K562 (cell line): Measurements from ENCODE around the gene ANXA7. TPM values are rescaled to one million over a fixed set of nuclear protein-coding genes. Genes with fewer than 3 reads are reported as not detected.

ENCODE experiments used
- CTCF ChIP-seq, 3 experiments: IDR thresholded peaks in 2 of 3; conservative IDR thresholded peaks in 1 of 3; 2 replicates each; pipeline ENCODE4 v1.5.1; 2011 to 2012; ENCODE audit warnings: low read length in 3 of 3, mild to moderate bottlenecking in 3 of 3, control low read depth in 2 of 3, improper control_type of control experiment in 1 of 3, inconsistent platforms in 1 of 3, low read depth in 1 of 3, mixed read lengths in 1 of 3, moderate library complexity in 1 of 3; ENCODE audit not compliant: insufficient read depth in 2 of 3
- ETV5 ChIP-seq: sonication (generic); formaldehyde crosslinking; IDR thresholded peaks from 2 replicates; pipeline ENCODE4 v1.4.0; 2020; ENCODE audit warnings: low read depth, mild to moderate bottlenecking, missing genetic modification reagents
- HIVEP1 ChIP-seq: fragments of 250-450 bp; sonication (Bioruptor Pico); IDR thresholded peaks from 2 replicates; pipeline ENCODE4 v1.4.0; 2020; ENCODE audit warnings: mild to moderate bottlenecking
- KLF13 ChIP-seq: fragments of 450-650 bp; IDR thresholded peaks from 2 replicates; pipeline ENCODE4 v1.6.1; 2016; ENCODE audit warnings: missing genetic modification characterization, low read depth, mild to moderate bottlenecking, missing compliant biosample characterization, moderate library complexity, borderline replicate concordance
- MAFG ChIP-seq: fragments of 450-650 bp; conservative IDR thresholded peaks from 2 replicates; pipeline ENCODE4 v1.6.1; 2016; ENCODE audit warnings: missing genetic modification characterization, missing compliant biosample characterization
- NCOR1 ChIP-seq: fragments of 450-650 bp; IDR thresholded peaks from 2 replicates; pipeline ENCODE4 v1.6.1; 2016; ENCODE audit warnings: mild to moderate bottlenecking, moderate library complexity
- TAF7 ChIP-seq: fragments of 450-650 bp; IDR thresholded peaks from 2 replicates; pipeline ENCODE4 v1.6.1; 2016; ENCODE audit warnings: missing genetic modification characterization, missing compliant biosample characterization
- TAF9B ChIP-seq: fragments of 450-650 bp; IDR thresholded peaks from 2 replicates; pipeline ENCODE4 v1.6.1; 2018; ENCODE audit warnings: mild to moderate bottlenecking; ENCODE audit not compliant: partially characterized antibody
- TFAP4 ChIP-seq: sonication (generic); formaldehyde crosslinking; IDR thresholded peaks from 2 replicates; pipeline ENCODE4 v1.8.0; 2022; ENCODE audit warnings: missing genetic modification reagents, mild to moderate bottlenecking, moderate library complexity, borderline replicate concordance
- YBX1 ChIP-seq: fragments of 450-650 bp; IDR thresholded peaks from 2 replicates; pipeline ENCODE4 v1.7.1; 2016; ENCODE audit warnings: mild to moderate bottlenecking
- ZBTB26 ChIP-seq: fragments of 450-650 bp; formaldehyde crosslinking; IDR thresholded peaks from 2 replicates; pipeline ENCODE4 v1.4.0; 2022; ENCODE audit warnings: missing genetic modification characterization
- ZNF140 ChIP-seq: fragments of 250-450 bp; sonication (Bioruptor Pico); IDR thresholded peaks from 2 replicates; pipeline ENCODE4 v1.8.0; 2021; ENCODE audit warnings: moderate library complexity, mild to moderate bottlenecking, inconsistent platforms
- ZNF24 ChIP-seq: fragments of 450-650 bp; IDR thresholded peaks from 2 replicates; pipeline ENCODE4 v1.6.1; 2016
- ZNF57 ChIP-seq: fragments of 450-650 bp; formaldehyde crosslinking; IDR thresholded peaks from 2 replicates; pipeline ENCODE4 v1.4.0; 2020; ENCODE audit warnings: mild to moderate bottlenecking, moderate library complexity
- ZNF586 ChIP-seq: fragments of 450-650 bp; formaldehyde crosslinking; conservative IDR thresholded peaks from 2 replicates; pipeline ENCODE4 v1.4.0; 2020; ENCODE audit warnings: mild to moderate bottlenecking, moderate library complexity
- ZNF717 ChIP-seq: fragments of 250-450 bp; sonication (Bioruptor Pico); IDR thresholded peaks from 2 replicates; pipeline ENCODE4 v1.5.0; 2021
- polyA plus RNA-seq, 8 experiments: library from polyadenylated mRNA; depleted of rRNA in 4 of 8; stranded (reverse) in 5 of 8; unstranded in 3 of 8; fragments of >200 nt; fragmentation: Nextera tagmentation in 2 of 8; fragmentation: Illumina TruSeq in 1 of 8; extraction: Ambion mirVana in 2 of 8; extraction: Trizol in 1 of 8; gene quantifications; 2 replicates each; pipeline versions ENCODE4 v1.2.1 to v1.2.3, GENCODE V29; 2011 to 2014; ENCODE audit warnings: inconsistent platforms in 1 of 8, missing spikeins in 1 of 8
- total RNA-seq, 7 experiments: library from RNA; depleted of rRNA in 6 of 7; stranded (reverse); fragments of >200 nt in 6 of 7; fragmentation: Illumina TruSeq in 2 of 7; extraction: Trizol in 2 of 7; gene quantifications; 2 replicates each; pipeline versions ENCODE4 v1.2.1 to v1.2.3, GENCODE V29; 2011 to 2021; ENCODE audit warnings: low replicate concordance in 1 of 7
- TF ChIP-seq, protein P1 (sequence below): fragments of 250-450 bp; sonication (Bioruptor Pico); IDR thresholded peaks from 2 replicates; pipeline ENCODE4 v1.4.0; 2020; ENCODE audit warnings: mild to moderate bottlenecking, moderate library complexity
- TF ChIP-seq, protein P2 (sequence below): fragments of 450-650 bp; IDR thresholded peaks from 2 replicates; pipeline ENCODE4 v1.6.1; 2016; ENCODE audit warnings: borderline replicate concordance
- TF ChIP-seq, protein P3 (sequence below): fragments of 200-800 bp; sonication (Bioruptor generic); IDR thresholded peaks from 2 replicates; pipeline ENCODE4 v1.6.1; 2017; ENCODE audit warnings: missing genetic modification characterization, missing compliant biosample characterization

ANXA7 gene
- total and polyA plus RNA-seq, 9 of the 15 experiments (the other 6 are each of a cell fraction or from before 2014, with no cell fraction given): 81.6 to 157 (median 122) TPM

DNA sequence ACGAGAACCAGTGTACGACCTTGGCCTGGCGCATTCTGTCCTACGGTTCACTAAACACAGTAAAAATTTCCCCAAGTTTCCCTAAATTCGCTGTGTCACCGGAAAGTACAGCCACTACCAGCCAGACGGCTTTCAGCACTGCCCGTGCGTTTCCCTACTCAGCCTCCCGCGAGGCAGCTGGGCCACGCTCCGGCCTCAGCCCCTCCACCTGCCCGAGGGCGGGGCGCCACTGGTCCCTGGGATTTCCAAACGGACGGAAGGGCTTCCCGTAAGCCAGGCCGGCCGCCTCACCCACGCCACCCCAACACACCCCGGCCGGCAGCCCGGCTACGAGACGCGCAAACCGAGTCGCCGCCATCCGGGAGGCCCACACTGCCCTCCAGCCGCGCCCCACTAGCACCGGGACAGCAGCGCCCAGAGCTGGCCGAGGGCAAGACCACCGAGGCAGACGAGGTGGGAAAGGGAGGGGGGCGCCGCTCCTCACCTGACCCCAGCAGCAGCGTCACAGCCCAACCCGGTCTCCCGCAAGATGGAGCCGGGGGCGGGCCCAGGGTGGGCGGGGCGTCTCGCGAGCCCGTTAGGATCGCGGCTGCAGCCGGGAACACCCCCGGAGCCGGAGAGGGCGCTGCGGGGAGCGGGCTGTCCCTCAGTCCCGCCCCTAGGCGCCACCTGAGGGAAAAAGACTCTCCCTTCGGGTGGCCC lies at the start of gene ANXA7 (continued):
- TF ChIP-seq, protein P1, sequence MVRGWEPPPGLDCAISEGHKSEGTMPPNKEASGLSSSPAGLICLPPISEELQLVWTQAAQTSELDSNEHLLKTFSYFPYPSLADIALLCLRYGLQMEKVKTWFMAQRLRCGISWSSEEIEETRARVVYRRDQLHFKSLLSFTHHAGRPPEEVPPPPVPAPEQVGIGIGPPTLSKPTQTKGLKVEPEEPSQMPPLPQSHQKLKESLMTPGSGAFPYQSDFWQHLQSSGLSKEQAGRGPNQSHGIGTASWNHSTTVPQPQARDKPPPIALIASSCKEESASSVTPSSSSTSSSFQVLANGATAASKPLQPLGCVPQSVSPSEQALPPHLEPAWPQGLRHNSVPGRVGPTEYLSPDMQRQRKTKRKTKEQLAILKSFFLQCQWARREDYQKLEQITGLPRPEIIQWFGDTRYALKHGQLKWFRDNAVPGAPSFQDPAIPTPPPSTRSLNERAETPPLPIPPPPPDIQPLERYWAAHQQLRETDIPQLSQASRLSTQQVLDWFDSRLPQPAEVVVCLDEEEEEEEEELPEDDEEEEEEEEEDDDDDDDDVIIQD (CRISPR knock-in tag): no peak
- TF ChIP-seq TFAP4 (CRISPR knock-in tag) (peak; percentile 77; the same call in 1 of the 2 replicates), ZBTB26 (peak; percentile 26; the same call in 1 of the 2 replicates), ZNF24 (no peak), MAFG (tag) (peak; percentile 92), ZNF57 (CRISPR knock-in tag) (no peak), ZNF140 (CRISPR knock-in tag) (no peak), ZNF586 (no peak), TAF7 (tag) (peak; percentile 47; the same call in 1 of the 2 replicates), CTCF (IDR thresholded peaks at IDR 0.05 in 2 of 3, conservative IDR thresholded peaks at IDR 0.05 in 1 of 3; ENCODE audit: insufficient read depth in 2 of 3, low read depth in 1 of 3, low read length in 3 of 3) (peak; percentile 45 to 73 (median 63); a peak in 5 of 6 replicates), NCOR1 (peak; percentile 29), YBX1 (no peak), KLF13 (tag) (peak; percentile 69; the same call in 1 of the 2 replicates), ZNF717 (CRISPR knock-in tag) (no peak), HIVEP1 (CRISPR knock-in tag) (0 out of 2 replicates have a peak, but pooled peaks have one; percentile 58), TAF9B (peak; percentile 70), ETV5 (CRISPR knock-in tag) (peak; percentile 85)
- TF ChIP-seq, protein P2, sequence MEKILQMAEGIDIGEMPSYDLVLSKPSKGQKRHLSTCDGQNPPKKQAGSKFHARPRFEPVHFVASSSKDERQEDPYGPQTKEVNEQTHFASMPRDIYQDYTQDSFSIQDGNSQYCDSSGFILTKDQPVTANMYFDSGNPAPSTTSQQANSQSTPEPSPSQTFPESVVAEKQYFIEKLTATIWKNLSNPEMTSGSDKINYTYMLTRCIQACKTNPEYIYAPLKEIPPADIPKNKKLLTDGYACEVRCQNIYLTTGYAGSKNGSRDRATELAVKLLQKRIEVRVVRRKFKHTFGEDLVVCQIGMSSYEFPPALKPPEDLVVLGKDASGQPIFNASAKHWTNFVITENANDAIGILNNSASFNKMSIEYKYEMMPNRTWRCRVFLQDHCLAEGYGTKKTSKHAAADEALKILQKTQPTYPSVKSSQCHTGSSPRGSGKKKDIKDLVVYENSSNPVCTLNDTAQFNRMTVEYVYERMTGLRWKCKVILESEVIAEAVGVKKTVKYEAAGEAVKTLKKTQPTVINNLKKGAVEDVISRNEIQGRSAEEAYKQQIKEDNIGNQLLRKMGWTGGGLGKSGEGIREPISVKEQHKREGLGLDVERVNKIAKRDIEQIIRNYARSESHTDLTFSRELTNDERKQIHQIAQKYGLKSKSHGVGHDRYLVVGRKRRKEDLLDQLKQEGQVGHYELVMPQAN: peak; percentile 97
- TF ChIP-seq, protein P3, sequence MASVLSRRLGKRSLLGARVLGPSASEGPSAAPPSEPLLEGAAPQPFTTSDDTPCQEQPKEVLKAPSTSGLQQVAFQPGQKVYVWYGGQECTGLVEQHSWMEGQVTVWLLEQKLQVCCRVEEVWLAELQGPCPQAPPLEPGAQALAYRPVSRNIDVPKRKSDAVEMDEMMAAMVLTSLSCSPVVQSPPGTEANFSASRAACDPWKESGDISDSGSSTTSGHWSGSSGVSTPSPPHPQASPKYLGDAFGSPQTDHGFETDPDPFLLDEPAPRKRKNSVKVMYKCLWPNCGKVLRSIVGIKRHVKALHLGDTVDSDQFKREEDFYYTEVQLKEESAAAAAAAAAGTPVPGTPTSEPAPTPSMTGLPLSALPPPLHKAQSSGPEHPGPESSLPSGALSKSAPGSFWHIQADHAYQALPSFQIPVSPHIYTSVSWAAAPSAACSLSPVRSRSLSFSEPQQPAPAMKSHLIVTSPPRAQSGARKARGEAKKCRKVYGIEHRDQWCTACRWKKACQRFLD (CRISPR knock-in tag): peak; percentile 54; the same call in 1 of the 2 replicates
